HG03469 (cell line): ENCODE results near the gene IL24.
"Not testable (repeated sequence)": the region's sequence is repeated elsewhere in the genome, so short reads cannot be mapped to it uniquely, and the experiment has no call there.

Experiments
- ATAC-seq: cut with Tn5 transposase; IDR thresholded peaks from one replicate; pipeline ENCODE4 v1.9.1; 2021; ENCODE audit warnings: mild to moderate bottlenecking, moderate library complexity, moderate number of reproducible peaks; ENCODE audit not compliant: unreplicated experiment

IL24 gene

GRCh38 chr1:206923961-206924557 is 26.8 kb downstream of the IL24 start:
- not testable (repeated sequence) for ATAC-seq

- no peak for ATAC-seq
Observed at GRCh38 chr1:206924592-206925105, 27.4 kb downstream of the IL24 start.

GRCh38 chr1:206925106-206925736 is 28.0 kb downstream of the IL24 start:
- peak; percentile 51 for ATAC-seq

GRCh38 chr1:206926286-206926685 is 29.0 kb downstream of the IL24 start:
- ATAC-seq: no peak

- no peak for ATAC-seq
Observed at GRCh38 chr1:206929524-206929923, 32.3 kb downstream of the IL24 start.

- ATAC-seq: peak; percentile 49
Observed at GRCh38 chr1:206930210-206930798, 33.1 kb downstream of the IL24 start.

GRCh38 chr1:206931709-206932108 is 34.5 kb downstream of the IL24 start:
- ATAC-seq: no peak

GRCh38 chr1:206932177-206932576 is 34.9 kb downstream of the IL24 start:
- ATAC-seq: no peak

- no peak for ATAC-seq
Observed at GRCh38 chr1:206933333-206933945, 36.2 kb downstream of the IL24 start.

GRCh38 chr1:206935491-206936067 is 38.3 kb downstream of the IL24 start:
- ATAC-seq: no peak

- ATAC-seq: no peak
Observed at GRCh38 chr1:206937425-206937824, 40.2 kb downstream of the IL24 start.

- no peak for ATAC-seq
Observed at GRCh38 chr1:206939131-206939530, 41.9 kb downstream of the IL24 start.

- no peak for ATAC-seq
Observed at GRCh38 chr1:206939841-206940587, 42.8 kb downstream of the IL24 start.

GRCh38 chr1:206940588-206940936 is 43.3 kb downstream of the IL24 start:
- no peak for ATAC-seq

GRCh38 chr1:206941766-206942418 is 44.6 kb downstream of the IL24 start:
- ATAC-seq: no peak

- ATAC-seq: no peak
Observed at GRCh38 chr1:206944703-206945102, 47.5 kb downstream of the IL24 start.

- no peak for ATAC-seq
Observed at GRCh38 chr1:206945779-206946178, 48.5 kb downstream of the IL24 start.

GRCh38 chr1:206946261-206946660 is 49.0 kb downstream of the IL24 start, which contains the start of gene PIGR:
Gene PIGR (minus strand): TSS chr1:206946466. CDS start chr1:206940531, 5,935 bp downstream.
- no peak for ATAC-seq

GRCh38 chr1:206947255-206947654 is 50.0 kb downstream of the IL24 start:
- no peak for ATAC-seq

GRCh38 chr1:206949208-206949607 is 52.0 kb downstream of the IL24 start:
- no peak for ATAC-seq
